ENCODE measurements around the gene OR6C65.

The OR6C65 gene

DNA sequence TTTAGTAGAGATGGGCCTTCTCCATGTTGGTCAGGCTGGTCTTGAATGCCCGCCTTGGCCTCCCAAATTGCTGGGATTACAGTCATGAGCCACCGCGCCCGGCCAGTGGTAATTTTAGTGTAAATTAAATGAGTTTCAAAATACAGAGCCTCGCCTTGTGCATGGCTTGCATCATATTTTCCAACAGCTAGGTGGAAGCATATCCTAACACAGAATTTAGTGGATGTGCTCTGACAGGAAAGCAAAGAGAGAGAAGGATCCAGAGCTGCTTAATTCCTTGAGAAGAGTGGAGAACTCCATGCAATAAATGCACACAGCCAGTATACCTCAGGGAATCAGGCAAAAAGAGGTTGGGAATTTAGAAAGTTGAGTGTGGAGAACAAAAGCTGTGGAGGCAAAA is 46.0 kb downstream of the OR6C65 start:
- DNase-seq (ENCODE audit: low read depth) = no peak

DNA sequence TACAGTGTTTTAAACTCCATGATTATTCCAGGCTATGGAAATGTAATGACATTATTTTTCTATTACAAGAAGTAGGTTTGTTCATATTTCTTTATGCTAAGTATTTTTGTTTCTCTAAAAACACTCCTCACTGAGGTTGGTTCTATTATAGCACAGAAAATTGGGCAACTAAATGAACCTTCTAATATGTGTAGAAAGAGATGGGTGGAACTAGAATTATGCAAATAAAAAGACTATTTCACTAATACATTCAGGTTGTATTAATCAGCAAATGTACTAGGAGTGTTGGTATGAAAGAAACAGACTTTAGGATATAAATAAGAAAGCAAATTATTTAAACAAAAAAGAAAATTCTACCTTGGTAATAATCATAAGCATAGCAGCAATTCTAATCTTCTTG is 48.5 kb downstream of the OR6C65 start:
- DNase-seq (ENCODE audit: low read depth) = no peak
